GM19035 (cell line): Measurements from ENCODE around the gene TLCD3B.

Source experiments
- ATAC-seq: cut with Tn5 transposase; IDR thresholded peaks from one replicate; pipeline ENCODE4 v1.9.1; 2021; ENCODE audit not compliant: unreplicated experiment

The TLCD3B gene

GRCh38 chr16:29991571-29991904, 39.5 kb downstream of the TLCD3B start:
- no peak for ATAC-seq

GRCh38 chr16:29990883-29991570, 40.0 kb downstream of the TLCD3B start:
- no peak for ATAC-seq

- ATAC-seq, result no peak
Measured at GRCh38 chr16:29990034-29990433, 41.0 kb downstream of the TLCD3B start.

- no peak for ATAC-seq
Measured at GRCh38 chr16:29989111-29989858, 41.8 kb downstream of the TLCD3B start.

GRCh38 chr16:29988346-29989075, 42.6 kb downstream of the TLCD3B start:
- ATAC-seq, result no peak

GRCh38 chr16:29987371-29988085, 43.5 kb downstream of the TLCD3B start:
- no peak for ATAC-seq

- no peak for ATAC-seq
Measured at GRCh38 chr16:29986931-29987330, 44.1 kb downstream of the TLCD3B start.

GRCh38 chr16:29986231-29986630, 44.8 kb downstream of the TLCD3B start:
- ATAC-seq, result no peak

- ATAC-seq, result no peak
Measured at GRCh38 chr16:29985271-29985811, 45.7 kb downstream of the TLCD3B start.

- no peak for ATAC-seq
Measured at GRCh38 chr16:29984764-29985147, 46.3 kb downstream of the TLCD3B start.

GRCh38 chr16:29984137-29984763, 46.8 kb downstream of the TLCD3B start:
- no peak for ATAC-seq

- ATAC-seq, result no peak
Measured at GRCh38 chr16:29983420-29984136, 47.5 kb downstream of the TLCD3B start.

- ATAC-seq, result no peak
Measured at GRCh38 chr16:29982560-29983419, 48.3 kb downstream of the TLCD3B start.

- ATAC-seq, result no peak
Measured at GRCh38 chr16:29978564-29979270, 52.4 kb downstream of the TLCD3B start.

GRCh38 chr16:29978081-29978480, 53.0 kb downstream of the TLCD3B start:
- no peak for ATAC-seq

- no peak for ATAC-seq
Measured at GRCh38 chr16:29977063-29977825, 53.8 kb downstream of the TLCD3B start.

GRCh38 chr16:29975811-29976511, 55.1 kb downstream of the TLCD3B start:
- no peak for ATAC-seq
